WTC11 (cell line): ENCODE measurements around the gene UNC50. TPM values are rescaled to one million over a fixed set of nuclear protein-coding genes. Genes with fewer than 3 reads are reported as not detected.

Experiments
- ATAC-seq: fragments of 200-7000 bp; cut with Tn5 transposase; 2 replicates; pipeline ENCODE4 v1.10.0; 2021; ENCODE audit warnings: mild to moderate bottlenecking, moderate library complexity
- CTCF ChIA-PET: fragments of 300-600 bp; sonication (Branson Sonifier 250); formaldehyde crosslinking; loops from one replicate; lab custom pipeline; 2021; ENCODE audit warnings: antibody characterized with exemption; lab: Charles Lee
- POLR2A ChIA-PET: fragments of 350-600 bp; sonication (Branson Sonifier 250); formaldehyde crosslinking; loops from one replicate; lab custom pipeline; 2021; ENCODE audit warnings: antibody characterized with exemption; lab: Charles Lee
- DNase-seq: peaks from one replicate; pipeline ENCODE4 v3.0.0; 2021; ENCODE audit warnings: low spot score
- H3K27ac Mint-ChIP-seq: 2 replicates; pipeline ENCODE4 v1.8.0; 2021; ENCODE audit warnings: mixed read lengths
- H3K27me3 Mint-ChIP-seq: 2 replicates; pipeline ENCODE4 v1.8.0; 2021; ENCODE audit warnings: low read depth, mild to moderate bottlenecking, moderate library complexity, mixed read lengths
- H3K36me3 Mint-ChIP-seq: 2 replicates; pipeline ENCODE4 v1.8.0; 2021; ENCODE audit warnings: mixed read lengths
- H3K4me1 Mint-ChIP-seq: 2 replicates; pipeline ENCODE4 v1.8.0; 2022; ENCODE audit warnings: mixed read lengths
- H3K4me3 Mint-ChIP-seq: 2 replicates; pipeline ENCODE4 v1.8.0; 2021; ENCODE audit warnings: mild to moderate bottlenecking, moderate library complexity, mixed read lengths
- H3K9me3 Mint-ChIP-seq: 2 replicates; pipeline ENCODE4 v1.8.0; 2021; ENCODE audit warnings: mixed read lengths
- ATF3 ChIP-seq: sonication (generic); formaldehyde crosslinking; conservative IDR thresholded peaks from 2 replicates; pipeline ENCODE4 v1.8.1; 2022; ENCODE audit warnings: mild to moderate bottlenecking, missing genetic modification reagents
- ATF6 ChIP-seq: sonication (generic); formaldehyde crosslinking; IDR thresholded peaks from 2 replicates; pipeline ENCODE4 v1.8.1; 2023; ENCODE audit warnings: mild to moderate bottlenecking, missing genetic modification reagents
- CBFB ChIP-seq: sonication (generic); formaldehyde crosslinking; IDR thresholded peaks from 2 replicates; pipeline ENCODE4 v1.8.1; 2022; ENCODE audit warnings: mild to moderate bottlenecking, low read depth, missing genetic modification reagents
- CDX4 ChIP-seq: fragments of 250-450 bp; sonication (Bioruptor Pico); IDR thresholded peaks from 2 replicates; pipeline ENCODE4 v1.9.0; 2021; ENCODE audit warnings: moderate library complexity, mild to moderate bottlenecking, inconsistent platforms, borderline replicate concordance
- CREB1 ChIP-seq: sonication (generic); formaldehyde crosslinking; IDR thresholded peaks from 2 replicates; pipeline ENCODE4 v1.8.0; 2023; ENCODE audit warnings: mild to moderate bottlenecking, missing genetic modification reagents
- CREM ChIP-seq: sonication (generic); formaldehyde crosslinking; IDR thresholded peaks from 2 replicates; pipeline ENCODE4 v1.8.1; 2022; ENCODE audit warnings: mild to moderate bottlenecking, missing genetic modification reagents, moderate library complexity
- E2F4 ChIP-seq: sonication (generic); formaldehyde crosslinking; IDR thresholded peaks from 2 replicates; pipeline ENCODE4 v1.8.1; 2022; ENCODE audit warnings: low read depth, mild to moderate bottlenecking, moderate library complexity, missing genetic modification reagents, borderline replicate concordance
- EMX1 ChIP-seq: fragments of 250-450 bp; sonication (Bioruptor Pico); IDR thresholded peaks from 2 replicates; pipeline ENCODE4 v1.8.0; 2021; ENCODE audit warnings: mild to moderate bottlenecking
- ERG ChIP-seq: fragments of 250-450 bp; sonication (Bioruptor Pico); IDR thresholded peaks from 2 replicates; pipeline ENCODE4 v1.8.0; 2021; ENCODE audit warnings: mild to moderate bottlenecking
- ETV6 ChIP-seq: sonication (generic); formaldehyde crosslinking; IDR thresholded peaks from 2 replicates; pipeline ENCODE4 v1.8.1; 2022; ENCODE audit warnings: mild to moderate bottlenecking, missing genetic modification reagents
- GRHL2 ChIP-seq: fragments of 250-450 bp; sonication (Bioruptor Pico); IDR thresholded peaks from 2 replicates; pipeline ENCODE4 v1.8.0; 2022; ENCODE audit warnings: mild to moderate bottlenecking, moderate library complexity; ENCODE audit not compliant: insufficient replicate concordance, severe bottlenecking
- HMGXB4 ChIP-seq: sonication (generic); formaldehyde crosslinking; IDR thresholded peaks from 2 replicates; pipeline ENCODE4 v1.8.1; 2023; ENCODE audit warnings: mild to moderate bottlenecking, moderate library complexity, missing genetic modification reagents
- IRF2 ChIP-seq: sonication (generic); formaldehyde crosslinking; IDR thresholded peaks from 2 replicates; pipeline ENCODE4 v1.8.0; 2022; ENCODE audit warnings: low read depth, missing genetic modification reagents, borderline replicate concordance
- NFYB ChIP-seq: sonication (generic); formaldehyde crosslinking; conservative IDR thresholded peaks from 2 replicates; pipeline ENCODE4 v1.8.0; 2022; ENCODE audit warnings: low read depth, missing genetic modification reagents
- NR2C2 ChIP-seq: sonication (generic); formaldehyde crosslinking; IDR thresholded peaks from 2 replicates; pipeline ENCODE4 v1.8.0; 2022; ENCODE audit warnings: mild to moderate bottlenecking, missing genetic modification reagents
- NR3C1 ChIP-seq: sonication (generic); formaldehyde crosslinking; conservative IDR thresholded peaks from 2 replicates; pipeline ENCODE4 v1.8.1; 2023; ENCODE audit warnings: low read depth, mild to moderate bottlenecking, missing genetic modification reagents
- PRRX2 ChIP-seq: fragments of 250-450 bp; sonication (Bioruptor Pico); IDR thresholded peaks from 2 replicates; pipeline ENCODE4 v1.8.0; 2021; ENCODE audit warnings: mild to moderate bottlenecking
- SMAD4 ChIP-seq: sonication (generic); formaldehyde crosslinking; IDR thresholded peaks from 2 replicates; pipeline ENCODE4 v1.8.0; 2022; ENCODE audit warnings: mild to moderate bottlenecking, missing genetic modification reagents
- STAT6 ChIP-seq: sonication (generic); formaldehyde crosslinking; conservative IDR thresholded peaks from 2 replicates; pipeline ENCODE4 v1.8.1; 2023; ENCODE audit warnings: mild to moderate bottlenecking, low read depth, missing genetic modification reagents, moderate library complexity
- ZBTB43 ChIP-seq: sonication (generic); formaldehyde crosslinking; IDR thresholded peaks from 2 replicates; pipeline ENCODE4 v1.8.1; 2023; ENCODE audit warnings: mild to moderate bottlenecking, missing genetic modification reagents
- total RNA-seq: library from RNA; stranded (reverse); gene quantifications from 3 replicates; pipeline ENCODE4 v1.2.3, GENCODE V29; 2021

The UNC50 gene
- total RNA-seq, 1 experiment from 2014 or later, result 26.7 TPM

GRCh38 chr2:98654699-98655495, 46.5 kb downstream of the UNC50 start (continued):
- TF ChIP-seq ATF6 (CRISPR knock-in tag), result no peak
- no peak for TF ChIP-seq STAT6
- TF ChIP-seq CBFB (CRISPR knock-in tag), result no peak
- TF ChIP-seq NR2C2 (CRISPR knock-in tag), result no peak
- TF ChIP-seq, all 79 proteins: peak for 0

- ChIA-PET POLR2A (no interaction called here), CTCF (interaction anchor here (0.6 kb wide), 1 partner anchor 22 kb away, joined by 3 read pairs; no protein-coding TSS in a partner anchor)
- Mint-ChIP-seq H3K36me3 (no peaks in the 10 kb centered on the region), H3K27ac (no peak overlapping the region), H3K4me3 (no peak overlapping the region), H3K27me3 (no peaks in the 10 kb centered on the region), H3K4me1 (no peaks in the 10 kb centered on the region), H3K9me3 (no peaks in the 10 kb centered on the region)
- no peak for DNase-seq
- no peak for ATAC-seq
- TF ChIP-seq NR3C1, result no peak
- TF ChIP-seq ATF3 (CRISPR knock-in tag), result no peak
- TF ChIP-seq STAT6, result no peak
- TF ChIP-seq HMGXB4, result no peak
- TF ChIP-seq CDX4 (CRISPR knock-in tag), result no peak
- TF ChIP-seq PRRX2 (CRISPR knock-in tag), result no peak
- TF ChIP-seq GRHL2 (CRISPR knock-in tag), result no peak
- no peak for TF ChIP-seq CREB1
- no peak for TF ChIP-seq IRF2 (CRISPR knock-in tag)
- no peak for TF ChIP-seq SMAD4 (CRISPR knock-in tag)
- TF ChIP-seq ETV6, result no peak
- TF ChIP-seq E2F4 (CRISPR knock-in tag), result no peak
- TF ChIP-seq CREM (CRISPR knock-in tag), result no peak
- TF ChIP-seq NFYB, result no peak
- TF ChIP-seq EMX1, result no peak
- TF ChIP-seq ERG (CRISPR knock-in tag), result no peak
- TF ChIP-seq ZBTB43, result no peak
These were observed 48.4 kb downstream of the UNC50 start for GRCh38 chr2:98656800-98657199.
